DMS 273 (cell line): ENCODE results near the gene BUD31.

Experiments used
- DNase-seq: peaks from one replicate; lab custom pipeline; 2025; ENCODE audit not compliant: unreplicated experiment; lab: John Stamatoyannopoulos, UW

The BUD31 gene

GRCh38 chr7:99461221-99461620, 52.5 kb downstream of the BUD31 start:
- peak; percentile 47 for DNase-seq

GRCh38 chr7:99465421-99465768, 56.6 kb downstream of the BUD31 start:
- no peak for DNase-seq

GRCh38 chr7:99468336-99468918, 59.7 kb downstream of the BUD31 start:
- DNase-seq, result no peak
